ENCODE data around the gene ZBTB46.

DNA sequence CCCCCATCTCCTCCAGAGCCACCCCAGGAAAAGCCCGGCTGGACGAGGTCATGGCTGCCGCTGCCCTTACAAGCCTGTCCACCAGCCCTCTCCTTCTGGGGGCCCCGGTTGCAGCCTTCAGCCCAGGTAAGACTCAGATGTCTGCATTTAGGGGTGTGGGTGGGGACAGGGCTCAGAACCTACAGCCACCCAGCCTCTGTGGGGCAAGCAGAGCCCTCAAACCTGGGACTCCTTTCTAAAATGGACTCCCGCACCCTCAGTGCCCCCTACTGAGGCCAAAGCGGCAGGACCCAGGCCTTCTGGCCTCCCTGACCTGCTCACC, 89.7 kb downstream of the ZBTB46 start:
- TF ChIP-seq, protein P1, sequence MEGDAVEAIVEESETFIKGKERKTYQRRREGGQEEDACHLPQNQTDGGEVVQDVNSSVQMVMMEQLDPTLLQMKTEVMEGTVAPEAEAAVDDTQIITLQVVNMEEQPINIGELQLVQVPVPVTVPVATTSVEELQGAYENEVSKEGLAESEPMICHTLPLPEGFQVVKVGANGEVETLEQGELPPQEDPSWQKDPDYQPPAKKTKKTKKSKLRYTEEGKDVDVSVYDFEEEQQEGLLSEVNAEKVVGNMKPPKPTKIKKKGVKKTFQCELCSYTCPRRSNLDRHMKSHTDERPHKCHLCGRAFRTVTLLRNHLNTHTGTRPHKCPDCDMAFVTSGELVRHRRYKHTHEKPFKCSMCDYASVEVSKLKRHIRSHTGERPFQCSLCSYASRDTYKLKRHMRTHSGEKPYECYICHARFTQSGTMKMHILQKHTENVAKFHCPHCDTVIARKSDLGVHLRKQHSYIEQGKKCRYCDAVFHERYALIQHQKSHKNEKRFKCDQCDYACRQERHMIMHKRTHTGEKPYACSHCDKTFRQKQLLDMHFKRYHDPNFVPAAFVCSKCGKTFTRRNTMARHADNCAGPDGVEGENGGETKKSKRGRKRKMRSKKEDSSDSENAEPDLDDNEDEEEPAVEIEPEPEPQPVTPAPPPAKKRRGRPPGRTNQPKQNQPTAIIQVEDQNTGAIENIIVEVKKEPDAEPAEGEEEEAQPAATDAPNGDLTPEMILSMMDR (IDR thresholded peaks at IDR 0.05), result no peak
- TF ChIP-seq POLR2A (IDR thresholded peaks at IDR 0.05), result no peak
